NCI-H146 (cell line): Measurements from ENCODE around the gene SLC15A1.
"Not testable (repeated sequence)": the region's sequence is repeated elsewhere in the genome, so short reads cannot be mapped to it uniquely, and the experiment has no call there.

ENCODE experiments used
- DNase-seq: peaks from one replicate; lab custom pipeline; 2025; lab: John Stamatoyannopoulos, UW

SLC15A1 gene

GRCh38 chr13:98781045-98781444 lies 28.6 kb upstream of the SLC15A1 start:
- DNase-seq, result no peak

GRCh38 chr13:98780451-98780850 lies 28.0 kb upstream of the SLC15A1 start:
- DNase-seq, result no peak

- no peak for DNase-seq
These were observed 27.2 kb upstream of the SLC15A1 start for GRCh38 chr13:98779695-98780094.

GRCh38 chr13:98778749-98779148 lies 26.3 kb upstream of the SLC15A1 start:
- DNase-seq, result peak; percentile 53

- DNase-seq, result no peak
These were observed 24.2 kb upstream of the SLC15A1 start for GRCh38 chr13:98776644-98777043.

GRCh38 chr13:98775844-98776598 lies 23.5 kb upstream of the SLC15A1 start:
- DNase-seq, result no peak

- DNase-seq, result no peak
These were observed 22.9 kb upstream of the SLC15A1 start for GRCh38 chr13:98775386-98775785.

GRCh38 chr13:98774776-98775175 lies 22.3 kb upstream of the SLC15A1 start:
- no peak for DNase-seq

GRCh38 chr13:98773921-98774320 lies 21.4 kb upstream of the SLC15A1 start:
- DNase-seq, result no peak

GRCh38 chr13:98772794-98773452 lies 20.5 kb upstream of the SLC15A1 start:
- DNase-seq, result no peak

- DNase-seq, result peak; percentile 55
These were observed 19.6 kb upstream of the SLC15A1 start for GRCh38 chr13:98771838-98772611.

GRCh38 chr13:98769736-98770135 lies 17.3 kb upstream of the SLC15A1 start:
- no peak for DNase-seq

- no peak for DNase-seq
These were observed 16.1 kb upstream of the SLC15A1 start for GRCh38 chr13:98768522-98768921.

- DNase-seq, result no peak
These were observed 14.2 kb upstream of the SLC15A1 start for GRCh38 chr13:98766697-98767096.

GRCh38 chr13:98765996-98766519 lies 13.6 kb upstream of the SLC15A1 start:
- no peak for DNase-seq

GRCh38 chr13:98761986-98762616 lies 9.6 kb upstream of the SLC15A1 start:
- DNase-seq, result no peak

GRCh38 chr13:98761126-98761985 lies 8.9 kb upstream of the SLC15A1 start:
- DNase-seq, result no peak

- no peak for DNase-seq
These were observed 3.3 kb upstream of the SLC15A1 start for GRCh38 chr13:98755729-98756128.

- DNase-seq, result no peak
These were observed 2.6 kb upstream of the SLC15A1 start for GRCh38 chr13:98755116-98755515.

- DNase-seq, result not testable (repeated sequence)
These were observed 2.0 kb upstream of the SLC15A1 start for GRCh38 chr13:98754468-98754867.

GRCh38 chr13:98751861-98752466 lies 508 bp downstream of the SLC15A1 start:
- DNase-seq, result peak; percentile 40
